ENCODE data around the gene ARHGAP10. TPM values are rescaled to one million over a fixed set of nuclear protein-coding genes. Genes with fewer than 3 reads are reported as not detected.

The ARHGAP10 gene
- total RNA-seq, 1 donor from 2014 or later, result 15.5 TPM

GRCh38 chr4:147778942-147779341 is 47.1 kb downstream of the ARHGAP10 start:
- DNase-seq (ENCODE audit: low read depth), result no peak
- Histone ChIP-seq H3K36me3 (ENCODE audit: control insufficient read depth, insufficient read depth, low read length) (no peaks in the 10 kb centered on the region), H3K4me3 (ENCODE audit: low read depth, low read length) (no peak overlapping the region), H3K27me3 (ENCODE audit: control insufficient read depth, insufficient read depth, low read length) (no peaks in the 10 kb centered on the region)
- TF ChIP-seq CTCF (IDR thresholded peaks at IDR 0.05; ENCODE audit: insufficient read depth, low read length, poor library complexity, severe bottlenecking), result no peak

GRCh38 chr4:147779451-147779850 is 47.6 kb downstream of the ARHGAP10 start:
- H3K27me3 ChIP-seq (ENCODE audit: control insufficient read depth, insufficient read depth, low read length), result no peaks in the 10 kb centered on the region
- H3K4me3 ChIP-seq (ENCODE audit: low read depth, low read length), result no peak overlapping the region
- no peak for DNase-seq (ENCODE audit: low read depth)
- no peaks in the 10 kb centered on the region for H3K36me3 ChIP-seq (ENCODE audit: control insufficient read depth, insufficient read depth, low read length)
- TF ChIP-seq CTCF (IDR thresholded peaks at IDR 0.05; ENCODE audit: insufficient read depth, low read length, poor library complexity, severe bottlenecking), result no peak

GRCh38 chr4:147780137-147780777 is 48.4 kb downstream of the ARHGAP10 start:
- no peaks in the 10 kb centered on the region for H3K27me3 ChIP-seq (ENCODE audit: control insufficient read depth, insufficient read depth, low read length)
- DNase-seq (ENCODE audit: low read depth), result no peak
- H3K4me3 ChIP-seq (ENCODE audit: low read depth, low read length), result no peak overlapping the region
- no peaks in the 10 kb centered on the region for H3K36me3 ChIP-seq (ENCODE audit: control insufficient read depth, insufficient read depth, low read length)
- no peak for TF ChIP-seq CTCF (IDR thresholded peaks at IDR 0.05; ENCODE audit: insufficient read depth, low read length, poor library complexity, severe bottlenecking)

- TF ChIP-seq CTCF (IDR thresholded peaks at IDR 0.05; ENCODE audit: insufficient read depth, low read length, poor library complexity, severe bottlenecking), result no peak
- Histone ChIP-seq H3K27me3 (ENCODE audit: control insufficient read depth, insufficient read depth, low read length) (no peaks in the 10 kb centered on the region), H3K4me3 (ENCODE audit: low read depth, low read length) (no peak overlapping the region), H3K36me3 (ENCODE audit: control insufficient read depth, insufficient read depth, low read length) (no peaks in the 10 kb centered on the region)
- DNase-seq (ENCODE audit: low read depth), result no peak
Measured at GRCh38 chr4:147782087-147782781, 50.3 kb downstream of the ARHGAP10 start.

GRCh38 chr4:147785129-147785528 is 53.2 kb downstream of the ARHGAP10 start:
- no peak for DNase-seq (ENCODE audit: low read depth)
- Histone ChIP-seq H3K27me3 (ENCODE audit: control insufficient read depth, insufficient read depth, low read length) (no peaks in the 10 kb centered on the region), H3K4me3 (ENCODE audit: low read depth, low read length) (no peak overlapping the region), H3K36me3 (ENCODE audit: control insufficient read depth, insufficient read depth, low read length) (no peaks in the 10 kb centered on the region)
- TF ChIP-seq CTCF (IDR thresholded peaks at IDR 0.05; ENCODE audit: insufficient read depth, low read length, poor library complexity, severe bottlenecking), result no peak

Measured in kidney epithelial cell (primary cell).